Esophagus squamous epithelium (tissue), 4 donors: ENCODE results near the gene ZSCAN25.

ENCODE experiments used
- CTCF ChIP-seq, 6 experiments: fragments of 450-650 bp in 4 of 6; fragments of 200-600 bp in 2 of 6; sonication (generic) in 2 of 6; IDR thresholded peaks; one replicate each; pipeline ENCODE4 v1.5.1; 2016 to 2019; ENCODE audit warnings: antibody characterized with exemption in 6 of 6, mild to moderate bottlenecking in 4 of 6, moderate library complexity in 4 of 6
- POLR2A ChIP-seq, 4 donors: fragments of 450-650 bp; IDR thresholded peaks; one replicate each; pipeline ENCODE4 v1.6.1; 2017; ENCODE audit warnings: antibody characterized with exemption in 4 of 4, mild to moderate bottlenecking in 4 of 4, moderate library complexity in 3 of 4

- TF ChIP-seq CTCF (IDR thresholded peaks at IDR 0.05) (no peak), POLR2A (IDR thresholded peaks at IDR 0.05) (no peak)
Measured at GRCh38 chr7:99638731-99639130, 22.0 kb downstream of the ZSCAN25 start.
